DMS153 (cell line): ENCODE data around the gene SPSB2.
"Not testable (repeated sequence)": the region's sequence is repeated elsewhere in the genome, so short reads cannot be mapped to it uniquely, and the experiment has no call there.

Experiments
- DNase-seq: peaks from one replicate; lab custom pipeline; 2025; lab: John Stamatoyannopoulos, UW

Gene SPSB2

GRCh38 chr12:6899837-6900519 lies 26.9 kb upstream of the SPSB2 start:
- peak; percentile 75 for DNase-seq

DNA sequence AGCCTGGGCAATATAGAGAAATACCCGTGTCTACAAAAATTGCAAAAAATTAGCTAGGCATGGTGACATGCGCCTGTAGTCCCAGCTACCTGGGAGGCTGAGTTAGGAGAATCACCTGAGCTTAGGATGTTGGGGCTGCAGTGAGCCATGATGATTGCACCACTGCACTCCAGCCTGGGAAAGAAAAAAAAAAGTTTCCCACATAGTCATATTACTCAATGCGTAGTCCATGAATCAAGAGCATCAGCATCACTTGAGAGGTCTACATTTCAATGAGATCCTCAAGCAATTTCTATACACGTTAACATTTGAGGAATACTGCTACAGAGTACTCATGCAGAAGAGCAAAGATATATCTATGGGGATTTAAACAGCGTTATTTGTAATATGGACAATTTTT lies 26.3 kb upstream of the SPSB2 start:
- no peak for DNase-seq

DNA sequence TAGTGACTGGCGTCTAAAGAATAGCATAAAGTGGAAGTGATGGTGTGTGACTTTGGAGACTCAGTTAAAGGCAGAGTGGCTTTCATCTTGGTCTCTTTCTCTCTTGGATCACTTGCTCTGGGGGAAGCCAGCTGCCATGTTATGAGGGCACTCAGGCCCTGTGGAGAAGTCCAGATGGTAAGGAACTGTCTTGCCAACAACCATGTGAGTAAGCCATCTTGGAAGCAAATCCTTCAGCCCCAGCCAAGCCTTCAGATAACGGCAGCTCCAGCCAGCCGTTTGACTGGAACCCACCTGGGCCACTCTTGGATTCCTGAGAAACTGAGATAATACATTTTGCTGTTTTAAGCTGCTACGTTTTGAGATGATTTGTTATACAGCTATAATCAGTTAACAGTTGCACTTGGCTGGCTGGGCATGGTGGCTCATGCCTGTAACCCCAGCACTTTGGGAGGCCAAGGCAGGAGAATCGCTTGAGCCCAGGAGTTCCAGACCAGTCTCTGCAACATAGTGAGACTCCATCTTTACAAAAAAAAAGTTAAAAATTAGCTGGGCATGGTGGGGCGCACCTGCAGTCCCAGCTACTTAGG lies 23.8 kb upstream of the SPSB2 start:
- DNase-seq = no peak

GRCh38 chr12:6894321-6894720 lies 21.2 kb upstream of the SPSB2 start:
- DNase-seq = no peak

GRCh38 chr12:6892683-6893082 lies 19.6 kb upstream of the SPSB2 start:
- not testable (repeated sequence) for DNase-seq

DNA sequence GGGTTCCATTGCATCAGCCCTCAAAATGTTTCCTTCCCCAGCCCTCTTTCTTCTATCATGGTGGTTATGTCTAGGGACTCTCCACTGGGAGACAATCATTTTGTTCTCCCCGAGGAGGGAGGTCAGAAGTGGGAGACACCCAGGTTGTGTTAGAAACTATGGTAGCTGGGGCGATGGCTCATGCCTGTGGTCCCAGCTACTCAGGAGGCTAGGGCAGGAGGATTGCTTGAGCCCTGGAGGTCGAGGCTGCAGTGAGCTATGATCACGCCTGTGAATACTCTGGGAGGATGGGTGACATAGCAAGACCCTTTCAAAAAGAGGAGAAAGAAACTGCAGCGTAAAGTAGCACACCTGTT lies 18.5 kb upstream of the SPSB2 start:
- DNase-seq = no peak

DNA sequence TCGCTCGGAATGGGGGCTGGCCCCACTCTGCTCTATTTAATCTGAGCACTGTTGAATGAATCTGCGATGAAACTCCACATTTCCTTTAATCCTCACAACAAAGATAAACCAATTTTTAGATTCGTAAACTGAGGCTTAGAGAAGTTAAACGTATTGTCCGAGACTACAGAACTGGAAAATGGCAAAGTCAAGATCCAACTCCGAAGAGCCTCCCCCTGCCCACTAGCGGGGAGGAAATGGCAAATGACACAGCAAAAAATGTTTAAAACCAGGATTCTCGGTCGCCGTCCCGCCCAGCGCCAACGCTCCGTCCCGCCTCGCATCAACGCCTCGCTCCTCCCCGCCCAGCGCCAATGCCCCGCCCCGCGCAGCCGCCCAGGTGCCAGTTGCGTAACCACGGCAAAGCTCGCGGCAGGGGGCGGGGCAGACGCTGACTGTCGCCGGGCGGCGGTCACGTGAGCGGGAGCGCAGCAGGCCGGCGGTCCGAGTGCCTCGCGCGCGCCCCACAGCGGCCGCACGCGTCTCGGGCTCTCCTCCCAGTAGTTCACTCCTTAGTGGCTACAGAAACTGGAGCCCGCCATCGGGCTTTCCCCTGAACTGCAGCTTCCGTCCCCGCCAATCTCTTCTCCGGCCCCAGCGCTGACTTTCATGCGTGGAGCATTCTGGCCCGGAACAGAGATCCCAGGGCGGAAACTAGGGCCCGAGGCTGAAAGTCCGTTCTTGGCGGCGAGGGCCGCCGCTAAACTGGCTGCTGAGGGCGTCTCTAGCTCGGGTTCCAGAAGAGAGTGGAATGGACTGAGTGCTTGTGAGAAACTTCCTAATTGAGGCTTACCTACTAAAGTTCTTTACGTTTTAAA lies 17.9 kb upstream of the SPSB2 start:
- peak; percentile 95 for DNase-seq

GRCh38 chr12:6889775-6890573 lies 16.9 kb upstream of the SPSB2 start:
- DNase-seq = not testable (repeated sequence)

- not testable (repeated sequence) for DNase-seq
Measured at GRCh38 chr12:6888794-6889193, 15.7 kb upstream of the SPSB2 start.

DNA sequence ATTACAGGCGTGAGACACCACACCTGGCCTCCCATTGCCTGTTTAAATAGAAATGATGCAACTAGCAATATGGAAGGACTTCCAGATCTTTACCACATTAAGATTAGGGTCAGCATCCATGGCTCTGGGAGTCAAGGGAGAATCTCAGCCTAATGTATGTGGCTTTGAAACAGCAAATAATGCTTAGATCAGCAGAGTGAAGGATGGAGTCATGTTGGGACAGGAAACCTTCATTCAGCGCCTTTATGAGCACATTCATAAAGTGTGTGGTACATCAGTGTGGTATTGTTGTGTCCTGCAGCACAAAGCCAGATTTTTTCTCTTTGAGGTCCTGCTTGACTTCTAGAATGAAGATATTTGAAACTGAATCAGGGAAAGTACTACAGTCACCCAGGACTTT lies 15.3 kb upstream of the SPSB2 start:
- no peak for DNase-seq

GRCh38 chr12:6887460-6887859 lies 14.4 kb upstream of the SPSB2 start:
- no peak for DNase-seq

DNA sequence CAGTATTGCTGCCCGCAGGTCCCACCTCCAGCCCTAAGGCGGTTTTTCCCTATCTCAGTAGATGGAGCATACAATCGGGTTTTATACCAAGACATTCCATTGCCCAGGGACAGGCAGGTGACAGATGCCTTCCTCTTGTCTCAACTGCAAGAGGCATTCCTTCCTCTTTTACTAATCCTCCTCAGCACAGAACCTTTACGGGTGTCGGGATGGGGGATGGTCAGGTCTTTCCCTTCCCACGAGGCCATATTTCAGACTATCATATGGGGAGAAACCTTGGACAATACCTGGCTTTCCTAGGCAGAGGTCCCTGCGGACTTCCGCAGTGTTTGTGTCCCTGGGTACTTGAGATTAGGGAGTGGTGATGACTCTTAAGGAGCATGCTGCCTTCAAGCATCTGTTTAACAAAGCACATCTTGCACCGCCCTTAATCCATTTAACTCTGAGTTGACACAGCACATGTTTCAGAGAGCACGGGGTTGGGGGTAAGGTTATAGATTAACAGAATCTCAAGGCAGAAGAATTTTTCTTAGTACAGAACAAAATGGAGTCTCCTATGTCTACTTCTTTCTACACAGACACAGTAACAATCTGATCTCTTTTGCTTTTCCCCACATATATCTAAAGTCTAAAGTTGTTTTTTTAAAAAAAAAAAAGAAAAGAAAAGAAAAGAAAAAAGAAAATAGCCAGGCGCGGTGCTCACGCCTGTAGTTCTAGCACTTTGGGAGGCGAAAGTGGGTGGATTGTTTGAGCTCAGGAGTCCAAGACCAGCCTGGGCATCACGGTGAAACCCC lies 13.3 kb upstream of the SPSB2 start:
- DNase-seq = not testable (repeated sequence)

DNA sequence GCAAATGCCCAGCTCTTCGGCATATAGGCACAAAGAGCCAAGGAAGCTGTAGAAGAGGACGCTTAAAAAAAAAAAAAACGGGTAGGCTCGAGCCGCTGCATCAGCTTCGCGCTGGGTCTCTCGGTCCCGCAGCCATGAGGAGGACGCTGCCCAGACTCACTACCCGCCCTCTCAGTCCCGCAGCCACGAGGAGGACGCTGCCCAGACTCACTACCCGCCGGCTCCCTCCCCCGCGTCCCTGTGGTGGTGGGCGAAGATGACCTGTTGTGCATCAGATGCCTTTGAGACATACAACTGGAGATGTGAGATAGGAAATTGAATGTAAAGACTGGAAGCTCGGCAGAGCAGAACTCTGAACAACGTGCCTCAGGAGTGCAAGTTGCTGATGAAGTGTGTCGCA lies 11.4 kb upstream of the SPSB2 start:
- DNase-seq = no peak

DNA sequence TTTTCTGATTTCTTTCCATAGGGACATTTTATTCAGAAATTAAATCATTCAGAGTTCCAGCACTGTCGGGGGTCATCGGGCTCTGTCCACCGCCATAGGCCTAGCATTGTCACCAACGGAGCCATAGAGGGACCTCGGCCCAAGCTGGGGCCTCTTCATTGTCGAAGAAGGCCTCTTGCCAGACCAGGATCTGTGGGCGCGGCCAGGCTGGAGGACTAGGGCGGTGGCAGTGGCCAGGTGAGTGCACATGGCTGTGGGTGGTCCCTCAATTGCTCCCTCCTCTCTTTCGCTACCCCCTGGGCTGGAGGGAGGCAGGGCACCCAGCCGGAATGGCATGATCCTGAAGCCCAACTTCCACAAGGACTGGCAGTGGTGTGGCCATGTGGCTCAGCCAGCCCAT lies 10.6 kb upstream of the SPSB2 start:
- DNase-seq = no peak

DNA sequence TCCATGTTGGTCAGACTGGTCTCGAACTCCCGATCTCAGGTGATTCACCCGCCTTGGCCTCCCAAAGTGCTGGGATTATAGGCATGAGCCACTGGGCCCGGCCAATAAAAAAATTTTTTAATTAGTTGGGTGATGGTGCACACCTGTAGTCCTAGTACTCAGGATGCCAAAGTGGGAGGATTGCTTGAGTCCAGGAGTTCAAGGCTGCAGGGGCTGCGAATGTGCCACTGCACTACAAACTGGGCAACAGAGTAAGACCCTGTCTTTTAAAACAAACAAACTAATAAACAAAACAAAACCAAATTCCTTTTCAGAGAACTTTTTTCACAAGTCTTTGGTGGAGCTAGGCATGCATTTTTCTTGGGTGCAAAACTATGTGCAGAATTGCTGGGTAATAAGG lies 10.1 kb upstream of the SPSB2 start:
- DNase-seq = no peak

DNA sequence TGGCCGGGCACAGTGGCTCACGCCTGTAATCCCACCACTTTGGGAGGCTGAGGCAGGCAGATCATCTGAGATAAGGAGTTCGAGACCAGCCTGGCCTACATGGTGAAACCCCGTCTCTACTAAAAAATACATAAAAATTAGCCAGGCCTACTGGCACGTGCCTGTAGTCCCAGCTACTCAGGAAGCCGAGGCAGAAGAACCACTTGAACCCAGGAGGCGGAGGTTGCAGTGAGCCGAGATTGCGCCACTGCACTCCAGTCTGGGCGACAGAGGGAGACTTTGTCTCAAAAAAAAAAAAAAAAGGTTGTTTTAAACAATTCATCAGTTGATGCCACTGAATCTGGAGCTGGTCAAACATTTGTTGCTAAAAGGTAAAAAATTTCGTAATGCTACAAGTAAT lies 6.7 kb upstream of the SPSB2 start:
- not testable (repeated sequence) for DNase-seq

GRCh38 chr12:6874015-6874368 lies 889 bp upstream of the SPSB2 start:
- DNase-seq = not testable (repeated sequence)

DNA sequence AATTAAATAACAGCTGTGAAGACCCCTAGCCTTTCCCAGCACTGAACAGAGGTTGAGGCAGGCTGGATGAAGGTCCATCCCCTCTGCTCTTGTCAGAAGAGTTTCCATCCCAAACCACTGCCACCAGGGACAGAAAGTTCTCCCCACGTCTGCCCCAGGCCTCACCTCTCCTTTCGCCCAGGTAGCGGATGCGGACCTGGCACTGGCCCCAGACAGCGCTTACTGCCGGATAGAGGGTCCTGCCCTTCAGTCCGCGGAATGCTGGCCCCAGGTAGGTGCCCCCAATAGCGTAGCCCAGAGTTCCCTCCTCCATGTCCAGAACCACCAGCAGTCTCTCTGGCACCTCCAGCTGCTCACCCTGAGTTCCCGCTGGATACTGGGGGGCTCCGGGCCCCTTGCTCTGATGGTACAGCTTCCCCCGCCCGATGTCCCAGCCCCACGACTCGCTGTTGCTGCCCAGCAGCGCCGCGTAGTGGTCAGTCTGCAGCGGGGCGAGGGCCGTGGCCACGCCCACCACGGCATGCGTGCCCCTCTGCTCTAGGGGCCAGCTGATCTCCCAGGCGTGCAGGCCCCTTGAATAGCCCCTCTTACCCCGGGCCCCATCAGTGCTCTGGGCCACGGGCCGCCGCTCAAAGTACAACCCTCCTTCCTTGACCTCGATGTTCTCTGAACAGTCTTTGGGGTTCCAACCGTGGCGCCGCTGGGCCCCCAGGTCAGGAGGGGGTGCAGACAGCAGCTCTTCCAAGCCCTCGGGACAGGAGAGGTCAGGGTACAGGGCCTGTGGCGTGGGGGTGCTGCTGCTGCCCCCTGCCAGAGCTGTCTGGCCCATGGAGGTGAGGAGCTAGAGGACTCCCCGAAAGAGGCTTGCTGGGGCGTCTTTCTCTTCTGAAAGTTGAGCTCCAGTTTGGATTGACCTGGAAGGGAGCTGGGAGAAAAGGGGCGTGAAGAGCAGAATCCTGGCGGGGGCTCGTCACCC lies 742 bp downstream of the SPSB2 start:
- DNase-seq = peak; percentile 40

DNA sequence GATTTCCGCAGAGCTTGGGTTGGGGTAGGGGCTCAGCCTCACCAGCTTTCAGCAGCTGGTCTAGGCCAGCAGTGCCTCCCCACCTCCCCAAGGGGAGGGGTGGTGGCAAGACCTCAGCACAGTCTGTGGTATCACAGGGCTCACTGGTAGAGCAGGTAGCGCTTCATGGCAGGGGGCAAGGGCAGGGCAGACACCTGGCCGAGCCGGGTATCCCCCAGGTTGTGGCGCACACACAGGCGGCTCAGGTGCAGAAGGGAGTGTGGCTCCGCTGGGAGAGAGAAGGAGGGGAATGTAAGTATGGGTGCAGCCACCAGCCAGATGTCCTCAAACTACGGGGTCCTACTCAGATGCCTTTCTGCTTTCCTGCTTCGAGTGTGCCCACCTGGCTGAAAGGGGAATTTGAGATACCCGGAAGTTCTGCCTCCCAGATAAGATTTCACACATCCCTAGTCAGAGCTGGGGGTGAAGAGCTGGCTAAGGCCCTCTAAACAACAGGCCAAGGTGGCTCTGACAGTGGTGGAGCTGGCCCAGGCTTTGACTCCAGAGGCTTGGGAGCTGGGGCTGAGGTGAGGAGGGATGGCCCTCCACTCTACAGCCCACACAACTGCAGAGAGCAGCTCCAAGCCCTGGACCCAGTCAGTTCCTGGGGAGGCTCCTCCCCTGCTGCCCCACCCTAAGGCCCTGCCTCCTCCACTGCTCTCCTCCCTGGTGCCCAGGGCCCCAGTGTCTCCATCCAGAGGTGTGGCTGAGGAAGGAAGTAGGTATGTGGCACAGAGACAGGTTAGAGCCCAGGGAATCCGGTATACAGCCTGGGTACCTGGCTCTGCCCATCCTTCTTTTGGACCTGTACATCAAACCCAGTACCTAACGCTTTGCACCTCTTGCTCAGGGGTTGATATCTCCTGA lies 1.8 kb downstream of the SPSB2 start:
- DNase-seq = peak; percentile 35
